ENCODE measurements around the gene LDHAL6B.

Gene LDHAL6B

DNA sequence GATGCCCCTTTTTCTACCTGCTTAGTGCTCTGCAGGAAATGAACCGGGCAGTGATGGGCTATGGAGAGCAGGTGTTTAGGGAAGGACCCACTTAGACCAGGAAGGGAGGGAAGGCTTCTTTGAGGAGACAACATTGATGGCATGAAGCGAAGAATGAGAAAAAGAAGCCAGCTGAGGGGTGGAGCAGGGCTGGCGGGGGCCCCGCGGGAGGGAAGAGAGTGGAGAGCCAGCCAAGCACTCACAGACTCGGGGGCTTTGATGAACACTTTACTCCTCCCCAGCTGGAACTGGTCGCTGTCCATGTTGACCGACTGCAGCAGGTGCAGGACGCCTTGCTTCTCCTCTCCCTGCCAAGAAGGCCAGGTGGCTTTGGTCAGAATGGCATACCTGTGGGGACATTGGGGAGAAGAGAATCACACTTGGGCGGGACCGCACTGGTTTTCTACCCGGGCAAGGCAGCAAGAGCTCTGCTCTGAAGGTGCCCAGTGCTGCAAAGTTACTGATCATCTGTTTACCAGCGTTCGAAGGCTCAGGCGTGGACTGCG is 28.4 kb upstream of the LDHAL6B start:
- DNase-seq, result no peak

DNA sequence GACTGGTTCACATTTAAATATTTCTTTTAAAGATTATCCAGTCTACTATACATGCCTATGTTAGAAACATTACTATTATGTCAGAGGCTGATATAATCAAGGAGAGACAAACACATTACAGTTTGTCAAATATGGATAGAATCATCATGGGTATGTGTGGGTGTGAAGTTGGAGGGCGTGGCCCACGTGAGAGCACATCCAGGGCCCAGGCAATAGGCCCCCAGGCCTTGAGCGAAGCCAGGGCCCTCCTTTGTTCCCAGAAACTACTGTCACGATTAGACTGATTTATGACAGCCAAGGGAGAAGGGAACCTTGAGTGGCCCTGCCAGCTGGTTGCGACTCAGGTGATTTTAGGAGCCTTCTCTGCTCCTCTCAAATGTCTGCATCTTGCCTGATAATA is 26.9 kb upstream of the LDHAL6B start:
- DNase-seq, result no peak

DNA sequence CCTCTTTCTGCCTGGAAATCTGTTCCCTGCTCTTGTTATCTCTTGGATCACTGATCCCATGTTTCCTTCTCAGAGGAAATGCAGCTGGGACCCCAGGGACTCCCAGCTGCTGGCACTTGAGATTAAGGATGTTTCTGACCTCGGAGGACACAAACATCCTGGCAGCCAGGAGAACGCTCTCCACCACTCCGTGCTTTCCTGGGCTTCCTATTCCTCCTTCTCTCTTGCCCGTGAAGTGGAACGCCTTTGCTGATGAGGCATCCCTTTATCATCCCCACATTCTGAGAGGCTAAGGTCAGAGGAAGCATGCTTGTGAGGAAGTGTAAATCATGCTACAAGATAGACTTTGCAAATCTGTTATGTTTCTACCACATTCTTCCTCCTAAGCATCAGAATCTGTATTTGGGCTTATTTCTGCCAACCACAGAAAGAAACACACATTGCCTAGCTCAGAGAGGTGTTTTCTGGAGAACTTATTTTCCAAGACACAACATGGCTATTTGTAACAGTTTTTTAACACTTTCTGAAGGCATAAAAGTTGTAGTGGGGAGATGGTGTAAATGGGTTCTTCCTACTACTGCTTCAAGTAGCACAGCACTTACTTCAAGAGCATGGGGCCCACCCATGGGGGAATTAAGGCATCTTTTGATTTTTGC is 25.6 kb upstream of the LDHAL6B start:
- DNase-seq, result no peak

DNA sequence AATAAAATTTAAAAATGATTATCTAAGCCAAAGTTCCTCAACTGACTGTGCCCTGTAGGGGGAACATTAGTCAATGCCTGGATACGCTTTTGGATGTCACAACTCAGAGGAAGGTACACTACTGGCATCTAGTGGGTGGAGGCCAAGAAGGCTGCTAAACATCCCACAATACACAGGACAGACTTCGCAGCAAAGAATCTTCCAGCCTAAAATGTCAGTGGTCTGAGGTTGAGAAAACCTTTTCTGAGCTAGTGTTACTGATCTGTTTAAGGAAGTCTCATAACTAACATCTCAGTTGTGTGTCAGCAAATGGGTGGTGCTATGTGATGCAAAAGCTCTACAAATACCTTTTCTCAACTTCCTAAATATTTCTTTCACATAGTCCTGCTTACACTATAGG is 20.9 kb upstream of the LDHAL6B start:
- no peak for DNase-seq

DNA sequence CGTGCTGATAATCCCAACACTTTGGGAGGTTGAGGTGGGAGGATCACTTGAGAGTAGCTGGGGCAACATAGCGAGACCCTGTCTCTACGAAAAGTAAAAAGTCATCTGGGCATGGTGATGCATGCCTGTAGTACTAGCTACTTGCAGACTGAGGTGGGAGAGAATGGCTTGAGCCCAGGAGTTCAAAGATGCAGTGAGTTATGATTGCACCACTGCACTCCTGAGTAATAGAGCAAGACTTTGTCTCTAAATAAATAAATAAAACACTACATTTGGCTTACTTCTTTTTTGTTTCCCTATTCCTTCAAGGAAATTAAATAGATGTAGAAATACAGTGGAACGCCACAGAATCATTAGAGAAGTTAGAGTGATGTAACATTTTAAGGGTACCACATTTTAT is 20.1 kb upstream of the LDHAL6B start:
- DNase-seq, result no peak

DNA sequence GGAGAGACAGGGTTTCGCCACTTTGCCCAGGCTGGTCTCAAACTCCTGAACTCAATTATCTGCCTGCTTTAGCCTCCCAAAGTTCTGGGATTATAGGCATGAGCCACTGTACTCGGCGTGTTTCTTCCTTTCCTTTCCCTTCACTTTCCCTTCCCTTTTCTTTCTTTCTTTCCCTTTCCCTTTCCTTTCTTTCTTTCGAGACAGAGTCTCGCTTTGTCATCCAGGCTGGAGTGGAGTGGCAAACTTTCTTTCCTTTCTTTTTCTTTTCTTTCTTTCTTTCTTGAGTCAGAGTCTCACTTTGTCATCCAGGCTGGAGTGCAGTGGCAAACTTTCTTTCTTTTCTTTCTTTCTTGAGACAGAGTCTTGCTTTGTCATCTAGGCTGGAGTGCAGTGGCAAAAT is 17.4 kb upstream of the LDHAL6B start:
- DNase-seq, result no peak

DNA sequence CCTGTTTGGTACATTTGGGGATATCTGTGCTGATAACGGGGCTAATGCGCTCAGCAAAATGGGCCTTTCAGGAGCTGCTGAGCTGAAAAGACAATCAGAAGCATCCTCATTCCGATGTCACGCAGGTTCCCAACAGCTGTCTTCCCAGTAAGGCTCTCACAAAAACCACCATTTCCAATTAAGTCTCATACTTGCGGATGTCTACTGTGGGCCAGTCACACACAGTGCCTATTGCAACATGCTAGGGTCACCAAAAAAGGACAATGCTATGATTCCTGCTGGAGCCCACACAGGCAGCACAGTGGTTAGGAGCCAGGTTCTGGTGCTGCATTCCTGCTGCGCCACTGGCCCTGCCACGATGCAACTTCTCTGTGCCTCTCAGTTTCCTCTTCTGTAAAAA is 16.4 kb upstream of the LDHAL6B start:
- no peak for DNase-seq

DNA sequence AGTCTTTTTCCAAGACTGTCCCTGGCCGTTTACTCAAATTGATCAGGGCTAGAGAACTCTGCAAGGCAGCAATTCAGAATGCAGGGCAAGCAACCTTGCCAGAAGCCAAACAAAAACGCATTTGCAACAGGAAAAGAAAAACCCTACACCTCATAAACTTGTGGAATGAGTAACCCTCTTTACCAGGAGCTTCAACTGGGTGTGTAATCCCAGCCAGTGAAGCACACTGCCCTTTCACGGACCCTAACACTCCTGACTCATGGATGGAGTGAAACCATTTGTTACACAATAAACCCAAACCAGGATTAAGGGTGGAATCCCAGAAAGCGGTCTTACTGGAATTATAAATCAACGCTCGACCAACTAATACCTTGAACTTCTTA is 14.8 kb upstream of the LDHAL6B start:
- no peak for DNase-seq

DNA sequence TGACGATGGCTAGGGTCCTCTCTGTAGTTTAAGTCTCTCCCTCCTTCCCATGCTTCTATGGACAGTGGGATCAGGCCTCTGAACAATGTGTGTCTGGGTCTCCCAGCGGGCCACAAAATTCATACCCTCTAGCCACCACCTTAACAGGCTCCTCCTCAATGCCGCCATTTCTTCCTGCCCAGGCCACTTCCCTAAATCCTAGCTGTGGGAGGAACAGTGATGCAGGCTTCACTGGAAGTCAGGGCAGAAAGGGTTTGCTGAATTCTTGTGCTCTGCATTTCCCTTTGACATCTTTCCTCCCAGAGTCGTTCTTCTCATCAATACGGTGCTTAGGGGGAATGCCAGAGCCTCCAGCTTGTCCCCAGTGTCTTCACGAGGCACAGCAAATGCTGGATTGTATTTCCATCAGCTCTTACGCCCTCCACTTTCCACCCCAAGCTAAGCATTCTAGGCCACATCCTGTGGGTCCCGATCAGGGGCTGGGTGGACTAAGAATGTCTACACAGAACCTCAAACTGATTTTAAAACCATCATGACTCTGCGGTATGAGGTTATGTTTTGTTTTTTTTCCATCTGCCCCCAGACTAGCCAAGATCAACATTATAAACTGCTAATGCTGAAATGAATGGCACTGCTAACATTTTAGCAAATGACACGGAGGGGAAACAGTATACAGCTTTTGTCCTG is 11.9 kb upstream of the LDHAL6B start:
- no peak for DNase-seq

DNA sequence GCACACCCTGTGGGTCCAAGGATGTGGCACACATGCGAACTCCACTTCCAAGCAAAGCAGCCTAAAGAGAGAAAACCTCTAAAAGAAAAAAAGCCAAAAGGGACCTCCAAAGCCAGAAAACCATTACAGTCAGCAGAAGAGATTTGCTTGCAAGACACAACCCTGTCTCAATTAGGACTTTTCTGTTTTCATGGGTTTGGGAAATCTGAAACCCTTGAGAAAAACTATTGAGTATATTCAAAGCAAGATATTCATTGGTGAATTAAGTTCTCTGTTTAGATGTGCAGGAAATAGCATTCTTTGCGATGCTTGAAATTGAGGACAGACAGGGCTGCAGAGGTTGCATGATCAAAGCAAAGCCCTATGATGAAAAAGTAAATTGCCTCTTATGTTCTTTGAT is 10.2 kb upstream of the LDHAL6B start:
- no peak for DNase-seq

DNA sequence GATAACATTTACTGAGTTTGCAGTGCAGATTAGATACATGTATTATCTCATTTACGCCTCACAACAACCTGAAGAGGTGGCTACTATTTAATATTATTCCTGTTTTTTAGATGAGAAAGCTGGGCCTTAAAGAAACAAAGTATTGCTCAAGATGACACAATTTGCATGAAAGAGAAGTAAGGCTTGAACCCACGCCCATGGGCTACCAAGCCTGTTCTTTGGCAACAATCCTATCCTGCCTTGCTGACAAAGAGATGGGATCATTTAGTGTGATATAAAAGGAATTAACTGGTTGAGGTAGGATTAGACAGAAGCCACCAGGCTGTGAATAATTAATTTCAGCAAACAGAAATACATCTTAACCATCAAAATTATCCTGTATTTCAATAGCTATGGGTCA is 9.2 kb upstream of the LDHAL6B start:
- DNase-seq, result no peak

DNA sequence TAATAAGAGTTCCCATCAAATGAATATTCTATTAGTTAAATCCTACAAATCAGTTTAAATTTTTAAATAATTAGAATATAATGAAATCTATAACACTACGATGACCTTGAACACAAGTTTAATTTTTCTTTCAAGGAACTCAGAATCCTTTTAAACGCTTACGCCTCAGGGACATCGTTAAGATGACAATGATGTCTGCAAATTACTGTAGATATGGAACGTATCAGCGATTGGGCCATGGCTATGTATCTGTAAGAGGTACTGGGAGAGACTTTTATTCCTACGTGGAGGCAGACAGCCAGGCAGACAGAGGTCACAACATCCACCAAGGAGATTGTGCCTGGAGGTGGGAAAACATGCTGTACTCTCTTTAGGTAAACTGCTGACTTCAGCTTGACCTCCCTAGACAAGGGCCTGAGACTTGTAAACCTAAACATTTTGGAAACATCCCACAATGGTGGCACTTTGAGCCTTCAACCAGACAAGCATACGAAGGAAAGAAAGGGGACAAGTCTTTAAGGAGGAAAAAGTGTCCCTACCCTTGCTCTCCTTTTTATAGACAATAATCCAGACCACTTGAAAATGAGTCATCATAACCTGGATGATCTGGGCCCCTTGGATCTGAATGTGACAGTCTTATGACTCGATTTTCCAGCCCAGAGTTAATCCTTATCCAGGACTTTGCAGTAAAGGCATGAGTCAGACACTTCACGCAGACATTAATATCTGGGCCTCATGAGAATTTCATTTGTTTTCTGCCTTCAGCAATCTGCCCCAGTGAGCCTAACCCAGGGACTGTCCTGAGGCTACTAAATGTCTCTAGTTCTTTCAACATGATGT is 6.8 kb upstream of the LDHAL6B start:
- no peak for DNase-seq

DNA sequence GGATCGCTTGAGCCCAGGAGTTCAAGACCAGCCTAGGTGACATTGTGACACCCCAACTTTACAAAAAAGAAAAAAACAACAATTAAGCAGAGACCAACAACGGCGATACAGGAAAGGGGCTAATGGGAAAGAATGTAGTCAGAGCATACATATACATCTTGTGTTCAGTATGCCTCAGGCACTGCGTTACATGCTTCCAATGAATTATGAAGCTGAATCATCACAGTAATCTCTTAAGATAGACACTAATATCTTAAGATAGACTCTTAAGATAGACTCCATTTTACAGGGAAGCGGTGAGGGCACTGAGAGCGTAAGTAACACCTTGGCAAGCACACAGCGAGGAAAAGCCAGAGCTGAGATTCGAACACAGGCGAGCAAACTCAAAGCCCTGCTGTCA is 6.1 kb upstream of the LDHAL6B start:
- no peak for DNase-seq

DNA sequence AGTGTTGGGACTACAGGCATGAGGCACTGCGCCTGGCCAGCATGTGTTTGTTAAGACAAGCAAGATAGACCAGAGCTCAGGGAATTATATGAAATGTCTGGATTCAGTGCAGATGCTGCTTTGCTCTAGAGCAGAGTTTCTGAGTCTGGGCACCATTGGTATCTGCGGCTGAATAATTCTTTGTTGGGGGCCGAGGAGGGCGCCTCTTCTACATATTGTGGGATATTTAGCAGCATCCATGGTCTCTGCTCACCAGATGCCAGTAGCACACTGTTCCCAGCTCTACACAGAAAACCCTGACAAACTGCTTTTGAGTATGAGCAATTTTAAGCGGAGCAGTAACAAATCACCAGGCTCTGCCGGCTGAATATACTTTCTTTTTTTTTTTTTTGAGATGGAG is 3.6 kb upstream of the LDHAL6B start:
- DNase-seq, result no peak

DNA sequence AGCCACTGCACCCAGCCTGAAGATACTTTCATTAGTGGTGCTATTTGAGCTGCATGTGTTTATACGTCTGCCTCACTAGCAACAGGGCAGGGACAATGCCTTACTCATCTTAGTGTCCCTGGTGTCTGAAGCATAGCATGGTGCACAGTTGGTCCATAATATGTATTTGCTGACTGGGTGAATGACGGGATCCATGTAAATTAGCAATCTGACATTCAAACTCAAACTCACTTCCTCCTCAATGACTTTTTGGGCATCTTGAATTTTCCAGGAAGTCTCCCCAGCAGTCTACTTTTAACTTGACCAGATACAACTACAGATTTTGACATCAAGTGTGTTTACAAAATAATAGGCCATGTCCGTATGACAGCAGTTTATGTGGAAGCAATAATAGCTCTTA is 3.0 kb upstream of the LDHAL6B start:
- no peak for DNase-seq

DNA sequence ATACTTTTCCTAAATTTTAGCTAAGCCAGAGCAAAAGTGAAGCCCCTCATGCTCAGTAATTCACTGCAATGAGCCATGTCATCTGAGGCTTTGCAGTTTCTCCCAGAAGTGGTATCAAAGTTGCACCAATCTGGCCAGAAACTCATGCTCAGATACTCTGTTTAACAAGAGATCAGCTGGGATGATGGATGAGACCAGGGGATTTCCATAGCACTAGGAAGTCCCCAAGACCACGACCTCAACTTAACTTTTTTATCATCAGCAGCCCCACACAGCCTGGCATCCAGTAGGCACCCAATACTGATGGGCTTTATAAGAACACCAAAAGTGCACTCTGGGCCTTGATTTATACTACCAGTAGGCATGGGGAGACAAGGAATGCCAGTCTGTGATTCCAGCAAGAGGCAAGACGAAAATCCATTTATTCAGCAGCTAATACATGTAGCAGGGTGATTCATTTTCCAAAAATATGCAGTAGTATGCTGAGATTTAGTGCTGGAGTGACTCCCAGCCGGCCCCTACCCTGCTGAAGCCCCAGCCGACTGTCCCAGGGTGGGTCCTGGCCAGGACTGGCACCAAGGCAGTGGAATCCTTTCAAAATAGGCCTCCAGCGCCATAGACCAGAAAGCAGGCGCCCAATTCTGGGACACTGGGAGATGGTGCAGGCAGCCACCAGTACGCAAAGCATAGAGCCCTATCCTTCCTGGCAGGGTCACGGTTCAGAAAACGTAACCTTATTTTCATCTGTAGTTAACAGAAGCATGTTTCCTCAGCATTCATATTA is 612 bp upstream of the LDHAL6B start:
- DNase-seq, result no peak

DNA sequence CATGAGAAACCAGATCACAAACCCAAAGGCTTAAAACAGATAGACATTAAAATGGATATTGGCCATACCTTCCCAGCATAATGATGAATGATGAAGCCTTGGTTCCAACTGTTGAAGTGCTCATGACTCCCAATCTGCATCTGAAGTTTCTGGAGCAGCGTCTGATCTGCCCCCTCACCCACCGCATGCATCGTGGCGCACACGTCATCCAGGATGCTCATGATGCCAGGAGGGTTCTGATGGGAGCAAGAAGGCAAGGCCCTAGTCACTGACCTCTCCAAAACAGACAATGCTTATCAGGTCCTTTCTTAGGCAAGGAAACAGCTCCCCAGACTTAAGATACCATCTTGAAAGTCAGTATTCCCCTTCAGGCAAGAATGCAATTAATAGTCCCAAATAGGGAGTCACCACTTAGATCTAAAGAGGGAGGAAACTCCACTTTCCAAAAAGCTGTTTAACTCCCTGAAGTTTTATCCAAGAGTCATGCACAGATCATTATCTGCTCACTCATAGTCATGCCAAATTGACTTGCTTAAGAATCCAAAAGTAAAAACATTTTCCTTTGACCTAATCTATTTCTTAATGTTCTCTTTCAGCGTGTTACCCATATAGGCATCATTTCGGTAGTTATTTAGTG is 2.1 kb downstream of the LDHAL6B start:
- no peak for DNase-seq

DNA sequence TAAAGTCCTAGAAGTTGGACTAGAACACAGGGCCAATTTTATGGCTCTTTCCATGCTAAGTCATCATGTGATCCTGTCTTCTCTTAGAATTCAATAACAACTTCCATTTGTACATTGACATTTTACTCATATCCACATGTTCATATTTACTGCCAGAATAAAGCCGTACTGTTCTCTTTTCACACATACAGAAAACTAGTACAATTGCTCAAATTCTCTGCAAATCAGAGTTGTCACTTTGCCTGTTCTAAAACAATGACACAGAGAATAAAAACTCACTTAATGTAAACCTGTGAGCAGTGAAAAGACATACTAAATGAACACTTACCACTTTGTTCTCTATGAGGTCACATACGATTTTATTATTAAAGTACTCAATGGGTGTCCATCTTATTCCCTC is 3.5 kb downstream of the LDHAL6B start:
- DNase-seq, result no peak

DNA sequence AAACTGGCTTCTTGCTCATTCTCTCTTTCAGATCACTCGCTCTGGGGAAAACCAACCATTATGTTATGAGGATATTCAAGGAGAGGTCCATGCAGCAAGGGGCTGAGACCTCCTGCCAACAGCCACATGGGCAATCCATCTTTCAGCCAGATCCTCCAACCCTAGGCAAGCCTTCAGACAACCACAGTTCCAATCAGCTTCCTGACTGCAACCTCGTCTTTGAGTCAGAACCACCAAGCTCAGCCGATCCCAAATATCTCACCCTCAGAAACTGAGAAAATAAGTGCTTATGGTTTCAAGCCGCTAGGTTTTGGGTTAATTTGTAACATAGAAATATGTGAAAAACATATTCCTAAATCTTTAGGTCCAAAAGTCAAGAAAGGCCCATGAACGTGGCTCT is 10.3 kb downstream of the LDHAL6B start:
- DNase-seq, result no peak

DNA sequence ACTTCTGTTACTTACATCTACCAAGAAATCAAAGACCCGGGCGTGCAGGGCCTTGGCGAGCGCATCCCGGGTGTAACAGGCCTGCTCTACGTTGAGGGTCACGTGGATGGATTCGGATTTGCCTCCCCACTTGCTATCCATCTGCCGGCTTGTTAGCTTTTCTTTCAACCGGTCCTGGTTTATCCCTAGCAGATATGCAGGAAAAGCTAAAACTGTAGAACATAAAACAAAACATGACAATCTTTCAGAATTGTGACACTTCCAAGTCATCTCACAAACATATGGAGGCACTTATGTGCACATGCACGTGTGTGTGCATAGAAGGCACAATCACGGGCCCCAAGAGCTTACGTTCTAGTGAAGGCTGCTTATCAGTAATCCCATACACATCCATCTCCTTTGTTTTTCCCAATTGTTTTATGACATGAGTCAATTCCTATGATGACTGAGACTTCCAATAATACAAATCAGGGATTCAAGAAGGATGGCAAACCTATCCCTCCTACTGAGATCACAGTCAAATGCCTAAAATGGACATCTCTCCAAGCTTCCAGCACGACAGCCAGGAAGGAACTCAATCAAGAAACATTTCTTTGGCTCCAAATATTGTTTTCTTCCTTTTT is 11.3 kb downstream of the LDHAL6B start:
- DNase-seq, result no peak

DNA sequence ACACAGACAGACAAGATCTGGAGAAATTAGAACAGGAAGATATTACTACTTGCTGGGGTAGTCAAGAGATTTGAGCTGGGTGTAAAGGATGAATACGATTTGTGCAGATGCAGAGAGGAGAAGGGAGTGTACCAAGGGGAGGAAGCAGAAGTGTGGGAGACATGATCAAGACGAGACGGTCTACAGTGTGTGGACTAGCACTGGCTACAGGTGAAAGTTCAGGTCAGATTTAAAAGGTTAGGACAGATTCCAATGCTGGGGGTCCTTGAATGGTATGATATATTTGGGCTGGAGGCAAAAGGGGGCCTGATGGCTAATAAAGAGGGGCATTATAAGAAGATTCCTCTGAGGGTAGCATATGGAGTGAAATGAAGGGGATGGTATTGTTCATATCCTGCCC is 12.1 kb downstream of the LDHAL6B start:
- no peak for DNase-seq
